Central memory CD4-positive, alpha-beta T cell (primary cell): ENCODE data around the gene PDZRN4.
"Not testable (repeated sequence)": the region's sequence is repeated elsewhere in the genome, so short reads cannot be mapped to it uniquely, and the experiment has no call there.

Source experiments
- DNase-seq: peaks from one replicate; pipeline ENCODE4 v3.0.0; 2022

Gene PDZRN4

GRCh38 chr12:41577995-41578394 lies 389.9 kb downstream of the PDZRN4 start:
- no peak for DNase-seq

- DNase-seq: no peak
Measured at GRCh38 chr12:41585784-41586183, 397.7 kb downstream of the PDZRN4 start.

GRCh38 chr12:41587574-41587973 lies 399.5 kb downstream of the PDZRN4 start:
- no peak for DNase-seq

GRCh38 chr12:41589878-41590277 lies 401.8 kb downstream of the PDZRN4 start:
- DNase-seq: no peak

- no peak for DNase-seq
Measured at GRCh38 chr12:41596190-41596589, 408.1 kb downstream of the PDZRN4 start.

GRCh38 chr12:41604830-41605229 lies 416.7 kb downstream of the PDZRN4 start:
- DNase-seq: no peak

- no peak for DNase-seq
Measured at GRCh38 chr12:41605545-41606305, 417.6 kb downstream of the PDZRN4 start.

GRCh38 chr12:41606468-41607445 lies 418.6 kb downstream of the PDZRN4 start:
- no peak for DNase-seq

GRCh38 chr12:41612892-41613557 lies 424.9 kb downstream of the PDZRN4 start:
- DNase-seq: no peak

- DNase-seq: not testable (repeated sequence)
Measured at GRCh38 chr12:41615174-41615573, 427.1 kb downstream of the PDZRN4 start.

- DNase-seq: no peak
Measured at GRCh38 chr12:41619705-41620104, 431.6 kb downstream of the PDZRN4 start.

GRCh38 chr12:41621291-41621690 lies 433.2 kb downstream of the PDZRN4 start:
- DNase-seq: no peak
